Measurements from ENCODE around the gene ST3GAL2. TPM values are rescaled to one million over a fixed set of nuclear protein-coding genes. Genes with fewer than 3 reads are reported as not detected.

The ST3GAL2 gene
- total and polyA plus RNA-seq, 12 donors, result 5.3 to 30.8 (median 22.6) TPM

DNA sequence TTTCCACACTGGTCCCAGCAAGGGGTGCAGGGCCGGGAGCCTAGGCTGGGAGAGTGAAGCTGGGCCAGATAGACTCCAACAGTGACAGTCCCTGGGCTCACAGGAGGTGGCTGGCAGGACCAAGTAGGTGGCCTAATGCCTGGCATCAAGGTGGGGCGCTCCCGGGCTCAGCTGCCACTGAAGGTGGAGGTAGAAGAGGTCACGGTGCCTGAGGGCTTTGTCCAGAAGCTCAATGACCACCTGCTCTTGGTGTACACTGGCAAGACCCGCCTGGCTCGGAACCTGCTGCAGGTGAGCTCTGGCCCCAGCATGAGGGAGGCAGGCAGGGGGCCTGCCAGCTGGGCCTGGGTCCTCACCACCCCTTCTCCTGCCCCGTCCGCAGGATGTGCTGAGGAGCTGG, 39.3 kb upstream of the ST3GAL2 start:
- TF ChIP-seq, protein P1, sequence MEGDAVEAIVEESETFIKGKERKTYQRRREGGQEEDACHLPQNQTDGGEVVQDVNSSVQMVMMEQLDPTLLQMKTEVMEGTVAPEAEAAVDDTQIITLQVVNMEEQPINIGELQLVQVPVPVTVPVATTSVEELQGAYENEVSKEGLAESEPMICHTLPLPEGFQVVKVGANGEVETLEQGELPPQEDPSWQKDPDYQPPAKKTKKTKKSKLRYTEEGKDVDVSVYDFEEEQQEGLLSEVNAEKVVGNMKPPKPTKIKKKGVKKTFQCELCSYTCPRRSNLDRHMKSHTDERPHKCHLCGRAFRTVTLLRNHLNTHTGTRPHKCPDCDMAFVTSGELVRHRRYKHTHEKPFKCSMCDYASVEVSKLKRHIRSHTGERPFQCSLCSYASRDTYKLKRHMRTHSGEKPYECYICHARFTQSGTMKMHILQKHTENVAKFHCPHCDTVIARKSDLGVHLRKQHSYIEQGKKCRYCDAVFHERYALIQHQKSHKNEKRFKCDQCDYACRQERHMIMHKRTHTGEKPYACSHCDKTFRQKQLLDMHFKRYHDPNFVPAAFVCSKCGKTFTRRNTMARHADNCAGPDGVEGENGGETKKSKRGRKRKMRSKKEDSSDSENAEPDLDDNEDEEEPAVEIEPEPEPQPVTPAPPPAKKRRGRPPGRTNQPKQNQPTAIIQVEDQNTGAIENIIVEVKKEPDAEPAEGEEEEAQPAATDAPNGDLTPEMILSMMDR (IDR thresholded peaks at IDR 0.05), result no peak
- no peak for TF ChIP-seq POLR2A (IDR thresholded peaks at IDR 0.05)
- Histone ChIP-seq H3K27me3 (no peaks in the 10 kb centered on the region), H3K4me3 (no peak overlapping the region), H3K9me3 (replicated peaks in 1 of 3) (no peaks in the 10 kb centered on the region), H3K27ac (no peak overlapping the region), H3K4me1 (replicated peaks in 1 of 2) (peaks cover 0 to 4% of the 10 kb centered on the region in 2 donors), H3K36me3 (replicated peaks in 1 of 2) (peaks cover 0 to 65% of the 10 kb centered on the region in 2 donors)
- no peak for DNase-seq
- intact Hi-C loops (cut with DNase I), result no loop called here
- 91 to 98% (median 95%) methylated on average over 6 to 8 of the region's 8 CpGs; no CpG with 5 or more reads in 1 of the 4 donors for WGBS, 4 donors

GRCh38 chr16:70476272-70477020, 37.5 kb upstream of the ST3GAL2 start:
- intact Hi-C loops (cut with DNase I), result no loop called here
- Histone ChIP-seq H3K4me3 (no peak overlapping the region), H3K27ac (peak overlapping the region in 1 of 5 donors; percentile 33), H3K27me3 (no peaks in the 10 kb centered on the region), H3K4me1 (replicated peaks in 1 of 2) (peaks cover 0 to 4% of the 10 kb centered on the region in 2 donors), H3K9me3 (replicated peaks in 1 of 3) (no peaks in the 10 kb centered on the region), H3K36me3 (replicated peaks in 1 of 2) (peaks cover 0 to 61% of the 10 kb centered on the region in 2 donors)
- 78 to 84% (median 83%) methylated on average over 12 to 13 of the region's 13 CpGs for WGBS, 4 donors
- DNase-seq, result peak in 2 of 7 donors; percentile 40 to 60
- TF ChIP-seq, protein P1 (IDR thresholded peaks at IDR 0.05), result no peak
- TF ChIP-seq POLR2A (IDR thresholded peaks at IDR 0.05), result no peak

- Histone ChIP-seq H3K27ac (no peak overlapping the region), H3K4me3 (no peak overlapping the region), H3K27me3 (no peaks in the 10 kb centered on the region), H3K9me3 (replicated peaks in 1 of 3) (no peaks in the 10 kb centered on the region), H3K36me3 (replicated peaks in 1 of 2) (peaks cover 0 to 49% of the 10 kb centered on the region in 2 donors), H3K4me1 (replicated peaks in 1 of 2) (peaks cover 4 to 6% of the 10 kb centered on the region in 2 donors)
- WGBS, 4 donors, result 76 to 92% (median 86%) methylated on average over 2 to 24 of the region's 24 CpGs
- no peak for DNase-seq
- intact Hi-C loops (cut with DNase I), result no loop called here
- no peak for TF ChIP-seq POLR2A (IDR thresholded peaks at IDR 0.05)
- TF ChIP-seq, protein P1 (IDR thresholded peaks at IDR 0.05), result no peak
These were observed 36.4 kb upstream of the ST3GAL2 start for GRCh38 chr16:70475054-70475871.

DNA sequence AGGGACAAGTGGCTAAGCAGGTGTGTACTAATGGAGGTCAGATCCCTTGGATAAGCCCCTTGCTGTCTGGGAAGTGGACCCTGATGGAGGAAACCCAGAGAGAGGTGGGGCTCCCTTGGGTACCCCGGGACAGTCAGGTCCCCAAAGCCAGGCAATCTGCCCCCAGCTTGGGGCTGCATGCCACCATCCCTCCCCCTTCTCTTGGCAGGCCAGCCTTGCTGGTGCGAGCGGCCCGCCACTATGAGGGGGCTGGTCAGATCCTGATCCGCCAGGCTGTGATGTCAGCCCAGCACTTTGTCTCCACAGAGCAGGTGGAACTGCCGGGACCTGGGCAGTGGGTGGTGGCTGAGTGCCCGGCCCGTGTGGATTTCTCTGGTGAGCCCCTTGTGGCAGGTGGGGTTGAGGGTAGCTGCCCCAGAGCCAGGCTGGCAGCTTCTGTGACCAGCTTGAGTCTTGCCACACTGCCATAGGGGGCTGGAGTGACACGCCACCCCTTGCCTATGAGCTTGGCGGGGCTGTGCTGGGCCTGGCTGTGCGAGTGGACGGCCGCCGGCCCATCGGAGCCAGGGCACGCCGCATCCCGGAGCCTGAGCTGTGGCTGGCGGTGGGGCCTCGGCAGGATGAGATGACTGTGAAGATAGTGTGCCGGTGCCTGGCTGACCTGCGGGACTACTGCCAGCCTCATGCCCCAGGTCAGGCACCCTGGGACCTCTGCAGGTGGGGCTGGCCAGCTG, 35.6 kb upstream of the ST3GAL2 start:
- no peak for DNase-seq
- intact Hi-C loops (cut with DNase I), result no loop called here
- H3K36me3 ChIP-seq (replicated peaks in 1 of 2), result peaks cover 0 to 44% of the 10 kb centered on the region in 2 donors

More for the DNA sequence above, 35.6 kb upstream of the ST3GAL2 start:
- no peaks in the 10 kb centered on the region for H3K27me3 ChIP-seq
- no peak overlapping the region for H3K4me3 ChIP-seq
- H3K4me1 ChIP-seq (replicated peaks in 1 of 2), result peaks cover 4 to 6% of the 10 kb centered on the region in 2 donors
- H3K9me3 ChIP-seq (replicated peaks in 1 of 3), result no peaks in the 10 kb centered on the region
- H3K27ac ChIP-seq, result no peak overlapping the region
- WGBS, 4 donors, result 70 to 96% (median 95%) methylated on average over 2 to 22 of the region's 22 CpGs; no CpG with 5 or more reads in 1 of the 4 donors
- no peak for TF ChIP-seq POLR2A (IDR thresholded peaks at IDR 0.05)
- TF ChIP-seq, protein P1 (IDR thresholded peaks at IDR 0.05), result no peak
